ENCODE measurements around the gene PCDH15.

The PCDH15 gene

DNA sequence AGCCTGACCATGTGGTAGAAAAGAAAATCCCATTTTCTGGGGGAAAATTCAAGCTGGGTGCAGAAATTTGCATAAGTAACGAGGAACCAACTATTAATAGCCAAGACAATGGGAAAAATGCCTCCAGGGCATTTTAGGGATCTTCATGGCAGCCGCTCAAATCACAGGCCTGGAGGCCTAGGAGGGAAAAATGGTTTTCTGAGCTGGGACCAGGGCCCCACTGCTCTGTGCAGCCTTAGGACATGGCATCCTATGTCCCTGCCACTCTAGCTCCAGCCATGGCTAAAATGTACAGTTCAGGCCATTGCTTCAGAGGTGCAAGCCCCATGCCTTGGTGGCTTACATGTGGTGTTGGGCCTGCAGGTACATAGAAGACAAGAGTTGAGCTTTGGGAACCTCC is 459.0 kb downstream of the PCDH15 start:
- no peak for DNase-seq

DNA sequence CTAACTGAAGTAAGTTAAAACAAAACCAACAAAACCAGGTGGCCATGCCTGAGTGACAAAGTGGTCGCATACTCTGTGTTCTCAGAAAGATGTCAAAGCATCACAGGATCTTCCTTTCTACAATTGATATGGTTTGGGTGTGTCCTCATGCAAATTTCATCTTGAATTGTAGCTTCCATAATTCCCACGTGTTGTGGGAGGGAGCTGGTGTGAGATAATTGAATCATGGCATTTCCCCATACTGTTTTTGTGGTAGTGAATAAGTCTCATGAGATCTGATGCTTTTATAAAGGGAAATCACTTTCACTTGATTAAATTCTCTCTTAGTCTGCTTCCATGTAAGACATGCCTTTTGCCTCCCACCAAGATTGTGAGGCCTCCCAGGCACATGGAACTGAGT is 465.7 kb downstream of the PCDH15 start:
- no peak for DNase-seq

DNA sequence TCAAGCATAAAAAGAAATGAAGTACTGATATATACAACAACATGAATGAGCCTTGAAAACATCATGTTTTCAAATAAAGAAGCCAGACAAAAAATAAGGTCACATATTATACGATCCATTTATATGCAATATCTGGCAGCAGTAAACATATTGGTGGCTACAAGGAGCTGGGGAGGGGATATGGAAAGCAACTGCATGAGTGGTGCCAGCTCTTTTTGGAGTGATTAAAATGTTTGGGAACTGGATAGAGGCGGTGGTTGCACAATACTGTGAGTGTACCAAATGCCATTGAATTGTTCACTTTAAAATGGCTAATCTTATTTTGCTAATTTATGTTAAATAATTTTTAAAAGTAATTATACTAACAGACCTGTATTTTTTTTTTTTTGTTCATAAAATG is 481.7 kb downstream of the PCDH15 start:
- no peak for DNase-seq

DNA sequence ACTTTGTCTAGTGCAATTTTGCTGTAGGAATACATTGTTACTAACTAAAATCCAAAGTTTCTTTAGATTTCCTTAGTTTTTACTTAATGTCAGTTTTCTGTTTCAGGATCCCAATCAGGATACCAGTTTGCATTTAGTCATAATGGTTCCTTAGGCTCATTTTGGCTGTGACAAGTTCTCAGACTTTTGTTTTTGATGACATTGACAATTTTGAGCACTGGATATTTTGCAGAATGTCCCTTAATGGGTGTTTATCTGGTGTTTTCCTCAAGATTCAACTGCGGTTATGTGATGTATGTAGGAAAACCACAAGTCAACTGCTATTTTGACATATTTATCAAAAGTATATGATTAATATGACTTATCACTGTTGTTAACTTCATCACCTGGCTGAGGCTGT is 482.6 kb downstream of the PCDH15 start:
- DNase-seq = no peak

DNA sequence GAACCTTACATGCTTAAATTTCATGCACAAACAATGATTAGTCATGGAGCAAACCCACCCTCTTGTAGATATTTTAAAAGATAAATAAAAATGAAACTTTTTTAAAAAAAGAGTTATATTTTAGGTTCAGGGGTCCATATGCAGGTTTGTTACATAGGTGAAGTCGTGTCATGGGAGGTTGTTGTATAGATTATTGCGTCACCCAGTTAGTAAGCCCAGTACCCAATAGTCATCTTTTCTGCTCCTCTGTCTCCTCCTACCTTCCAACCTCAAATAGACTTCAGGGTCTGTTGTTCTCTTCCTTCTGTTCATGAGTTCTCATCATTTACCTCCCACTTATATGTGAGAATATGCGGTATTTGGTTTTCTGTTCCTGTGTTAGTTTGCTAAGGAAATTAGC is 486.6 kb downstream of the PCDH15 start:
- DNase-seq = no peak

DNA sequence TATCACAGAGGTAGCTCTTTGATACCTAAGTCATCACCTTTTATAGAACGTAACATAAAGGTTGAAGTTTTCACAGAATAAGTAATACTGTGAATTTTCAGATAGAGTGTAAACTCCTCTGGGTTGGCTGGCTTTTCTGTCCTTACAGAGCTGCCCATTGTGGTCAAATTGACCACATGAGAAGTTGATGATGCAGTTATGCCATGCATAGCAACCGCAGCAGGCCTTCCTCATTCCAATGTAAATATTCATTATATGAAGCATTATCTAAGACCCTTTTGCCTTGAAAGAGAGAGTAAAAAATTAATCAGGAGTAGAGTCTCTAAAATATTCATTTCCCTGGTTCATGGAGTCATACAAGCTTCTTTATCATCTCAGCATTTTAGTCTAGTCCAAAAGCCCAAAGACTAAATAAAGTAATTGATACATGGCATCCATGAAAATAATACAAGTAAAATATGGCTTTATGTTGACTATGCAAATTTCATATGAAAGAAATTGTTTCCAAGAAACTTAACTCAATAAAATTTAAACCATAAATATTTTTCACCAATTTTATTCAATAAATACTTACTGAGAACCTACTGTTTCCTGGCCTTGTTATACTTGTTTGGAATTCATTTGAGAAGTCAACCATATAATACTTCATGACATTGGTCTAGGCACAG is 516.4 kb downstream of the PCDH15 start:
- no peak for DNase-seq

DNA sequence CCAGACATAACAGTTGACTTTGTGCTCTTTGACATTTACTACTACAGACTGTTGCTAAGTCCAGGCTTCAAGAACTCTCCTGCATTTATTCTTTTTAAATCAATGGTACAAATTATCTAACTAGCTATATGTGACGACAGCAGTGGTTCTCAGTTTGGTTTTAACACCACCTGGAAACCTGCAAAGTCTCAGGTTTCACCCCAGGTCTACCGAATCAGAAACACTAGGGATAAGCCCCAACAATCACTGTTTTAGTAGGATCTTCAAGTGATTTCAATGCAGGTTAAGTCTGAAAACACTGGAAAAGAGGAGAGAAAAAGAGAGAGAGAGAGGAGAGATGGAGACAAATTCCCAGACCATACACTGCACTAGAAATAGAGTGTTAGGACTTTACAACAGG is 519.0 kb downstream of the PCDH15 start:
- DNase-seq = no peak

DNA sequence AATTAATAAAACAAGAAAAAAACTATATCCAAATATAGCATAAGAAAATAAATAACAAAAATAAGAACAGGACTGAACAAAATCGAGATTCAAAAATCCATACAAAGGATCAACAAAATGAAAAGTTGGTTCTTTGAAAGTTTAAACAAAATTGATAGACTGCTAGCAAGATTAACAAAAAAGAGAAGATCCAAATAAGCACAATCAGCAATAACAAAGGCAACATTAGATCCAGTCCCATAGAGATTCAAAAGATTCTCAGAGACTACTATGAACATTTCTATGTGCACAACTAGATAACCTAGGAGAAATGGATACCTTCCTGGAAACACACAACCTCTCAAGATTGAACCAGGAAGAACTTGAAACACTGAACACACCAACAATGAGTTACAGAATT is 534.6 kb downstream of the PCDH15 start:
- no peak for DNase-seq

DNA sequence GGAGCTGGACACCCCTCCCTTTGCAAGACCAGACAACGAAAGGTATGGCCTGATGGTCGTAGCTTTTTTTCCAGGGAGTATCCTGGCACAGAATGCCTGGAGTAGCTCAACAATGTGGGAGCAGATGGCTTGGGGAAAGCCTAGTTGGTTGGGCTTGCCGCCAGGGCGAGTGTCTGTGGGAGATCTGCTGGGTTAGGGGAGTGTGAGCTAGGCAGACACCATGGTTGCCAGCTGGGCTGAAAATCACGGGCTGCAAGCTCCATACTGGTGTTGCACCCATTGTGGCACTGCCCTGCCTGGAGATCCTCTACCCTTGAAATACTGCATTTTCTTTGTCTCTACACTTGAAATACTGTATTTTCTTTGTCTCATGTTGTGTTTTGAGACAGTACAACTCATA is 538.3 kb downstream of the PCDH15 start:
- DNase-seq = no peak

DNA sequence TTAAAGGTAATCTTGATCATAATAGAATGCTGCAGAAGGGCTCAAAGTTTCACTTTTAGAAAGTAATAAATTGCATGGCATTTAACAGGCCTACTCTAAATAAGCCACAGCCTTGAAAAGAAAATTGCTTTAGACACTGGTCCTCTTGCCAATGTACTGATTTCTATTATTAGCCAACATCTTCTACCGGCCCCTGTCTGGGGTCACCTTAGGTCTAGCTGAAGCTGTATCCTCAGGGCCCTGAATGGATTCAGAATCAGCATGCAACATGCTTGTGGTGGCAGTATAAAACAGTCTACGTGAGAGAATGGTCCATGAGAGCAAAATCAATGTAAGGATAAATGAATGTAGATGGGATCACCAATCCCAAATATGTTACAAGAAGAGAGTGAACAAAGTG is 541.9 kb downstream of the PCDH15 start:
- no peak for DNase-seq

DNA sequence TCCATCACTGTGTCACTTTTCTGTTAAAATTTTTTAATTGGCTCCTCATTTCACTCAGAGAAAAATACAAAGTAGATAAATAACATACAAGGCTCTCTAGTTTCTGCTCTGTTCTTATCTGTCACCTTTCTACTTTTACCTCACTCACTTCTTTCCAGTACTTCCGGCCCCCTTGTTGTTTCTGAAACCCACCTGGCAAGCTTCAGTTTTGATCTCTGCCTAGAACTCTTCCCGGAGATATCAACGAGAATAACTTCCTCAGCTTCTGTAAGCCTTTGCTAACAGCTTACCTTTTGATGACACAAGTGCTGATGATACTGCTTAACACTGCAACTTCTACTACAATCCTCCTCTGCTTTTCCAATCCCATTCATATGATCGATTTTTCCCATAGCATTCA is 566.2 kb downstream of the PCDH15 start:
- no peak for DNase-seq

DNA sequence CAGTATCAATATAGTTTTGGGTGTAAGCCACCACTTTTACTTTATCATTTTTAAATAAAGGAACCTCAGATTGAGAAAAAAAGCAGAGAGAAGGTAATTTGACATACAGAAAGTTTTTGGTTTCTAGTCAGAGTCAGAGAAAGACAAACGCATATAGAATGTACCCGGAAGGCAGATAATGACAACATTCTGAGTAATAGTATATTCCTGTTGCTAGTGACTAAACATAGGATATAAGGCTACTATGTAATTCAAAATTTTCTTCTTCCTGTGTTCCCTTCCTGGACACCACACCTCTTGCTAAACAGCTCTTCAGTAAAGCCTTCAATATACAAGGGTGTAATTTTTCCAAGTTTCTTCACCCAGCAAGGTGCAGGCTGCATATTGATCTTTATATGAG is 597.6 kb downstream of the PCDH15 start:
- no peak for DNase-seq

DNA sequence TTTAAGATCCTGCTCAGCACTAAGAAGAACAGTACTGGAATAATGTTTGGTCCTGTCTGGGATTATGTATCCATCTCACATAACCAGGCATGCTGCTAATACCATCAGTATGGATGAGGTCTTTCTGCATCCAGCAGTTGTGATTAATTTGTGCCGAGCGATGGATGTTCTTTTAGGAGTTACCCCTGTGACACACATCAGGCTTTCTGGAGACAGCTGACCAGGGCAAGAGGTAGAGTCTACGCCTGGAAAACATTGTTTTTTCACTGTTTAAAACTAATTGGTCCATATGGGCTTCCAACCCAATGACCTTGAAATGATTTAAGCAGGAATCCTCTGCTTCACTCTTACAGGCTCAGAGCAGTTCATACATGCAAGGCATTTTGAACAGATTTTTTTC is 603.0 kb downstream of the PCDH15 start:
- no peak for DNase-seq

DNA sequence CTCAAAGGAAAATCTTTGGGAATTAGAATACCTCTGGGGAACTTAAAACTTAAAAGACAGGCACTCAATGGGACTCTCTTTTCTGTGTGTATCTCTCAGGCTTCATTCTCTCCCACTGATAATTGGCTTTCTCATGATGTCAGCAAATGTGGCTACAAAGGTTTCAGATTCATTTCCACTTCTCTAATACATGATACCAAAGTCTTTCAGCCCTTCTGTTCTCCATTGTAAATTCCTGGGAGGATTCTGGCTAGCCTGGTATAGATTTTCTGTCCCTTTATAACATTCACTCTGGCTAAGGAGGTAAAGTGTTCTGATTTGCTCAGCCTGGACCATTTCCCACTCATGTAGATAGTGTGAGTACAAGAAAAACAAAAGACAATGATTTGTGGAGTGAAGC is 606.2 kb downstream of the PCDH15 start:
- DNase-seq = no peak

DNA sequence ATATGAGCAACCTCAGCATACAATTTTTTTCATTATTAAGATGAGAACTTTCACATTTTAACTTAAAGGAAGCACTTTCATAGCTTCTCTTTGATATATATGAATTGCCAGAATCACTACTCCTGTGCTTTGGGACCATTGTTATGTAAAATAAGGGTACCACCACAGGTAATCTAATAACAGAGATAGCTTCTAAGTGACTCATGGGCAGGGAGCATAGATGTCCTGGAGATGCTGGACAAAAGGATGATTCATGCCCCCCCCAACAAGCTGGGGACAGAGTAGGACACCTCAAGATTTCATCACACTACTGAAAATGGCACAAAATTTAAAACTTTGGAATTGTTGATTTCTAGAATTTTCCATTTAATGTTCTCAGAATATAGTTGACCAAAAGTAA is 641.1 kb downstream of the PCDH15 start:
- DNase-seq = no peak

DNA sequence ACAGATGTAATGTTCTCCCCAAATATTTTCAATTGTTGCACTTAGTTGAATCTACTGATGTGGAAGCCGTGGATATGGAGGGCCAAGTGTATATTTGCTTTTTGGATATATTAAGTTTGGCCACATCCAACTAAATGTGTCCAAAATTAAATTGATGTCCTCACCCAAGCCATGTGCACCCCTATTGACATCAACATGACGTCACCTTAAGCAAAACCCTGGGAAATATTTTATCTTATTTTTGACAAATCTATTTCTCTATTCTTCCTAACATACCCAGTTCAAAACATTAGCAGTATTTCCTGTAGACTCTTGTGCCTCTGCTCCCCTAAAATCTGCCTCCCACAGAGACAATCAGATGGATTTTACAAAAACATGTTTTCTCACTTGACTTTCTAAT is 652.5 kb downstream of the PCDH15 start:
- no peak for DNase-seq

DNA sequence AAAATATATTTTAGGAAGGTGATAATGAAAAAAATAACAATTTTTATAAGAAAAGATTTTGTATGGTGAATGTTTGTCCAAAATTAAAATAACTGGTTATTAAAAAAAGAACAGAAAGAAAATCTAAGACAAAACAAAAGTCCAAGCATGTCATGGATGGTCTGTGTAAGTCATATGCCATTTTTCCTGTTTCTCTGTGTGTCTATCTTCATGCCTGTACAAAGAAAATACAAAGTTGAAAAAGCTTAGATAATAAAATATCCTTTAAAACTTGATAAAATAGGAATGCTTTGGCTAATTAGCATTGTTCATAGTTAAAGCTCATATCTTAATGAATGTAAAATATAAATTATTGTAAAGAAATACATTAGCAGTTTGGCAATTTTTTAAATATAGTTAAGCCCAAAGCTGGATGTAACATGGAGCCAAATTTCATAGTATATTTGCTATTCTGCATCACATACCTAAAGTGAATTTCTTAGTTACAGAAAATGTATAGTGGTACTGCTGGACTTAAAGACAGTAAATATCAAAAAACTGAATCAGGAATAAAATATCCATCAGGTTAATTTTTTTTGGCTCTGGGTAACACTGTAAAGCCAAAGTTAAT is 661.1 kb downstream of the PCDH15 start:
- no peak for DNase-seq

DNA sequence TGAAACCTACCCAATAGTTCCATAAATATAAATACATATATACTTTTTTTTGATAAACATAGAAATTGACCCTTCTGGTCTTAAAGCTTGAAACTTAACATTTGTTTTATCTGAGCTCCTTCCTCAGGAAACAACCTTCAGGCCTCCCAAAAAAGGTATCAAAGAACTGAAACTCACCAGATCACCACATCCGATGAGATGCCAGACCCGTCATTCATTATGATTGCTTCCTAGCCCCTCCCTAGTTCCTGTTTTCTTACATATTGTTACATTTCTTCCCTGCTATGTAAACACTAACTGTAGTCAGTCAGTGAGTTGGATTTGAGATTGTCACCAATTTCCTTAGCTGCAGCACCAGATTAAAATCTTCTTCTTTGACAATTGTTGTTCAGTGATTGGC is 663.6 kb downstream of the PCDH15 start:
- no peak for DNase-seq

DNA sequence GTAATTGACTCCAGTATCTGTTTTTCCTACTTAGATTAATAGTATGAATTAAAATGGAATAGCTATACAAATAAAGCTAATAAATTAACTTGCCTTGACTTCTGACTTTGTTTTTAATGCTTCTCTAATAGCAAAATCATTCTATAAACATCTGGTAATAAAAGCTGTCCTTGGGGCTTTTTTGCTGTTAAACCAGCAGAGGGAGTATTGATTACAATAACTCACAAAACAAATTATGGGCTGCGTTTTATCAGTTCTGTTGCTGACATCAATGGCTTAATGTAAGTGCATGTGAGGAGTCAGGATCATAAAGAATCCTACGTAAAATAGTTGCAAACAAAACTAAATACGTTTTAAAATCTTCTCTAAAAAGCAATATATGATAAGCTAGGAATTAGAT is 667.8 kb downstream of the PCDH15 start:
- DNase-seq = no peak

DNA sequence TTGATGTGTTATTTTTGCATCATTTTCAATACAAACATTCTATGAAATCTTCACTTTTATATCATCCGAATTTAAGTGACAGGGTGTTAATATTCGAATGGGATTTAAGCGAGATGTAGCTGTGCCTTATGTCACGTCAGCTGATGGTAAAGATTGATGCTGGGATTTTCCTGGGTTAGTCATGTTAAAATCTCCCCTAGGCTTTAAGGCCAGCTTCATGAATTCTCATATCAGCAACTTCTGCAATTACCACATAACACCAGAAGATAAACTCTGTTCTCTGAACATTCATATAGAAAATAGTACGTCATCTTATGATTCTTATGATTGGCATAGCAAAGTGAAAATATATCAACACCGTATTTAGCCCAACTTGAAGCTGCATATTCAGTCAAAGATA is 669.2 kb downstream of the PCDH15 start:
- DNase-seq = no peak

DNA sequence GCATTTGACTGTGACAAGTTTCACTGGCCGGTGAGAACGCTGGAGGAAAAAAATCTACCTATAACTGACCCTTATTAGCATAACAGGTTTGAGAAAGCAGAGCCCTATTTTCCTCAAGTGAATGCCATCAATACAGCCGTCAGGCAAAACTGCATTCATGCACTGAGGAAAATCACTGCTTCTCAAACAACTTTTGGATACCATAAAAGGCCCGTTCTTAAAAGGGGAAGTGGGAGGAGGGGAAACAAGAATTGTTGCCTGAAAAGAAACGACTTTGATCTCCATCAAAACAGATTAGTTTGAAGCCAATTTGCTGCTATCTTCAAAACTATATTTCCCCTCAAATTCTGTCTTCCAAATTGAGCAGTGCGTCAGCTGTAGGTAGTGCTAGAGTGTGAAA is 670.6 kb downstream of the PCDH15 start:
- no peak for DNase-seq

DNA sequence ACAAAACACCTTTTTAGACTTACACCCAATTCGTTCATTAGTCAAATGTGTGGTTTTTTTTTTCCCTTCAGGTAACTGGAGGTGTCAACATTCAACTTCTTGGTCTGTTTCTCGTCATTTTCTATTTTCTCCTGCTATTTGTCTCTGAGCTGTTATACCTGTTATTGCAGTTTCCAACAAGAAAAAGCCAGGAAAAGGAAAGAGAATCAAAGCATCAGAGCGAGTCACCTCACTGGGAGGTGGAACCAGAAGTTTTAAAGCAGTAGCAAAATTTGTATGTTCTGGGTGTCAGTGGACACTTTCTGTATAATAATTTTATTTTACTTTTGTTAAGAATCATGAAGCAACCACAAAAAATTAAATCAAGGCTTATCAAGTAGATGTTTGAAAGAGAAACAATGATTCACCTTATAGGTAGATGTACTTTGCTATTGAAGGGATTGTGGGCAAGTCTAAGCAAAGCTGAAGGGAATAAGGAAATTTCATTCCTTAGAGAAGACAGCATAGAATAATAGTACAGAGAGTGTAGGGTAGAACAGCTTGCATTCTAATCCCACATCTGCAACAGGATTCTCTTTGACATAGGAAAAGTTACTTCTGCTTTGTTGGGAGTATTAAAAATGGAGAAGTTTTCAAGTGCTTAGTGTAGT is 675.8 kb downstream of the PCDH15 start:
- DNase-seq = no peak

DNA sequence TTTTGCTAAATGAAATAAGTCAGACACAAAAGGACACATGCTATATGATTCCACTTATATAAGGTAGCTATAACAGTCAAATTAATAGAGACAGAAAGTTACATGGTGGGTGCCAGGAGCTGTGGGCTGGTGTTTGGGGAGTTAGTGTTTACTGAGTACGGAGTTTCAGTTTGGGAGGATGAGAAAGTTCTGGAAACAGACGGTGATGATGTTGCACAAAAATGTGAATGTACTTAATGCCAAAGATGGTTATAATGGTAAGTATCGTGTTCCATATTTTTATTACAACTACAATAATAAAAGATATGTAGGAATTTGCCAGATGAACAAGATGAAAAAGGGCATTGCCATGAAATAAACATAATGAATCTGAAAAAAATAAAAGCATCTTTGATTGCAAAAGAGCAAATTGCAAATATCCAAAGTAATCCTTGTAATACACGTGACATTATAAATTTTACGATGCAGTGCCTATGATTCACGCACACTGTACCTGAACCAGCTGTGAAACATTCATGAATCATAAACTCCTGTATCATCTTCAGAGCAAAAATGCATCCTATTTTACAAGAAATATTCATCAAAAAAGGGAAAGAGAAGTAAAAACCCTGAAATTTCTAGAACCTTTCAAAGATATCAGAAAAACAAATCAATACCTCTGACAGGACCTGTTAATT is 676.7 kb downstream of the PCDH15 start:
- DNase-seq = no peak

DNA sequence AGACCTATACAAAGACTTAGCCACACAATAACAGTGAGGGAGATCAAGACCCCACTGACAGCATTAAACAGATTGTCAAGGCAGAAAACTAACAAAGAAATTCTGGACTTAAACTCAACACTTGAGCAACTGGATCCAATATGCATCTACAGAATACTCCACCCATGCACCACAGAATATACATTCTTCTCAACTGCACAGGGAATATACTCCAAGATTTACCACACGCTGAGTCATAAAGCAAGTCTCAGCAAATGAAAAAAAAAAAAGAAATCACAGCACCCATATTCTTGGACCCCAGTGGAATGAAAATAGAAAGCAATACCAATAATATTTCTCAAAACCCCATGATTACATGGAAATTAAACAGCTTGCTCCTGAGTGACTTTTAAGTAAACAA is 680.2 kb downstream of the PCDH15 start:
- no peak for DNase-seq
